HepG2 (cell line): Measurements from ENCODE around the gene FGD2.

ENCODE experiments used
- ELF1 ChIP-seq: sonication (generic); formaldehyde crosslinking; IDR thresholded peaks from 2 replicates; pipeline ENCODE4 v1.4.0; 2020; ENCODE audit warnings: missing genetic modification reagents
- KDM5A ChIP-seq: fragments of 200-600 bp; sonication (generic); IDR thresholded peaks from 2 replicates; pipeline ENCODE4 v1.7.0; 2018; ENCODE audit warnings: antibody characterized with exemption, mild to moderate bottlenecking, low read length, borderline replicate concordance
- MIER3 ChIP-seq: IDR thresholded peaks from 2 replicates; pipeline ENCODE4 v1.6.1; 2016; ENCODE audit warnings: missing compliant biosample characterization, borderline replicate concordance
- POLR2A ChIP-seq, 2 experiments: IDR thresholded peaks; 2 replicates each; pipeline ENCODE4 v1.6.1; 2011; ENCODE audit warnings: low read depth in 2 of 2, low read length in 2 of 2, mild to moderate bottlenecking in 1 of 2, moderate library complexity in 1 of 2; ENCODE audit not compliant: insufficient read depth in 1 of 2
- RELA ChIP-seq: sonication (generic); formaldehyde crosslinking; IDR thresholded peaks from 2 replicates; pipeline ENCODE4 v1.4.0; 2020; ENCODE audit warnings: missing genetic modification reagents
- ZFP37 ChIP-seq: sonication (generic); formaldehyde crosslinking; IDR thresholded peaks from 2 replicates; pipeline ENCODE4 v1.4.0; 2020; ENCODE audit warnings: missing genetic modification reagents, borderline replicate concordance
- ZKSCAN8 ChIP-seq: IDR thresholded peaks from 2 replicates; pipeline ENCODE4 v1.6.1; 2016; ENCODE audit warnings: borderline replicate concordance, missing genetic modification reagents, missing compliant biosample characterization
- TF ChIP-seq, protein P1 (sequence below): sonication (generic); formaldehyde crosslinking; IDR thresholded peaks from 2 replicates; pipeline ENCODE4 v1.5.0; 2020; ENCODE audit warnings: mild to moderate bottlenecking, missing genetic modification reagents

DNA sequence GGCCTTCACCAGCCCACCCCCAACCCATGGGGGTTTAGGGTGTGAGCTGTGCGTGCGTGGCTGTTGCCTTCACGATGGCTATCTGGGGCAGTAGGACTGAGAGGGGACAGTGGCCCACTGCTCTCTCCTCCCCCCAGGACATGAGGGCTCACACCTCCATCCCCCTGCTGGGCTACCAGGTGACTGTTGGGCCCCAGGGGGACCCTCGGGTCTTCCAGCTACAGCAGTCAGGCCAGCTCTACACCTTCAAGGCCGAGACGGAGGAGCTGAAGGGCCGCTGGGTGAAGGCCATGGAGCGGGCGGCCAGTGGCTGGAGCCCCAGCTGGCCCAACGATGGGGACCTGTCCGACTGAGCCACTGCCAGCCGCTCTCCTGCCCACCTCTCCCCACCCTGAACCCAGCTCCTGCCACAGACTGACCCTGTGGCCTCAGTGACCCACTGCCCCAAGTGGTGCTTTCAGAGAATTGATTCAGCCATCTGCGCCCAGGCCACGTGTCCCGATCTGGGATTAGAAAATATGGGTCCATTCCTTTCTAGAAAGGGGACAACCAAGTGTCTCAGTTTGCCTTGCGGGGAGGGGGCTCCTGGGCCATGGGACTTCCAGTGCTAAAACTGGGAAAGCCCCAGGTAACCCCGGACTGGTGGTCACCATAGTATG, 22.5 kb downstream of the FGD2 start:
- TF ChIP-seq, protein P1, sequence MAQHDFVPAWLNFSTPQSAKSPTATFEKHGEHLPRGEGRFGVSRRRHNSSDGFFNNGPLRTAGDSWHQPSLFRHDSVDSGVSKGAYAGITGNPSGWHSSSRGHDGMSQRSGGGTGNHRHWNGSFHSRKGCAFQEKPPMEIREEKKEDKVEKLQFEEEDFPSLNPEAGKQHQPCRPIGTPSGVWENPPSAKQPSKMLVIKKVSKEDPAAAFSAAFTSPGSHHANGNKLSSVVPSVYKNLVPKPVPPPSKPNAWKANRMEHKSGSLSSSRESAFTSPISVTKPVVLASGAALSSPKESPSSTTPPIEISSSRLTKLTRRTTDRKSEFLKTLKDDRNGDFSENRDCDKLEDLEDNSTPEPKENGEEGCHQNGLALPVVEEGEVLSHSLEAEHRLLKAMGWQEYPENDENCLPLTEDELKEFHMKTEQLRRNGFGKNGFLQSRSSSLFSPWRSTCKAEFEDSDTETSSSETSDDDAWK: no peak
- TF ChIP-seq POLR2A (IDR thresholded peaks at IDR 0.05; ENCODE audit: insufficient read depth in 1 of 2, low read depth in 2 of 2, low read length in 2 of 2) (no peak), KDM5A (no peak), ELF1 (CRISPR knock-in tag) (no peak), RELA (CRISPR knock-in tag) (no peak), ZKSCAN8 (CRISPR knock-in tag) (no peak), ZFP37 (CRISPR knock-in tag) (no peak), MIER3 (CRISPR knock-in tag) (no peak)
